NCI-H345 treated with DMSO at 0.1 percent for 48 hours (cell line): ENCODE data around the gene BTLA.
"Not testable (repeated sequence)": the region's sequence is repeated elsewhere in the genome, so short reads cannot be mapped to it uniquely, and the experiment has no call there.

Experiments
- DNase-seq: peaks from one replicate; lab custom pipeline; 2025; ENCODE audit not compliant: unreplicated experiment; lab: John Stamatoyannopoulos, UW

The BTLA gene

DNA sequence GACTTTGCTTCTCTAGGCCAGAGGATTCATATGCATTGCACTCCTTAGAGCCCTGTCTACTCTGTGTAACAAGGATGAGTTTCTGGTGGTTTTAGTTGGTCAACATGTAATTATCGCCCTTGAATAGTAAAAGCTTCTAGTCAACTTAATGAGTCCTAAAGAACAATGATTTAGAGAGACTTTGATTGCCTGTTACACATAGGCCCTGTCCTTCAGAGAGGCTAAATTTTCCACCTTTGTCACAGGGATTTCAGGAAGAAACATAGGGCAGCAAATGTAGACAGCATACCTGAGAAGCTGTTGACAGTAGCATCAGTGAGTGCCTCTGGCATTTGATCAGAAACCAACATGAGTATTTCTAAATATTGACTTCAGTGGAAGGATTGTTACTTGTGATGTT lies 7.1 kb downstream of the BTLA start:
- DNase-seq: no peak

GRCh38 chr3:112491373-112491772 lies 7.9 kb downstream of the BTLA start:
- DNase-seq: no peak

DNA sequence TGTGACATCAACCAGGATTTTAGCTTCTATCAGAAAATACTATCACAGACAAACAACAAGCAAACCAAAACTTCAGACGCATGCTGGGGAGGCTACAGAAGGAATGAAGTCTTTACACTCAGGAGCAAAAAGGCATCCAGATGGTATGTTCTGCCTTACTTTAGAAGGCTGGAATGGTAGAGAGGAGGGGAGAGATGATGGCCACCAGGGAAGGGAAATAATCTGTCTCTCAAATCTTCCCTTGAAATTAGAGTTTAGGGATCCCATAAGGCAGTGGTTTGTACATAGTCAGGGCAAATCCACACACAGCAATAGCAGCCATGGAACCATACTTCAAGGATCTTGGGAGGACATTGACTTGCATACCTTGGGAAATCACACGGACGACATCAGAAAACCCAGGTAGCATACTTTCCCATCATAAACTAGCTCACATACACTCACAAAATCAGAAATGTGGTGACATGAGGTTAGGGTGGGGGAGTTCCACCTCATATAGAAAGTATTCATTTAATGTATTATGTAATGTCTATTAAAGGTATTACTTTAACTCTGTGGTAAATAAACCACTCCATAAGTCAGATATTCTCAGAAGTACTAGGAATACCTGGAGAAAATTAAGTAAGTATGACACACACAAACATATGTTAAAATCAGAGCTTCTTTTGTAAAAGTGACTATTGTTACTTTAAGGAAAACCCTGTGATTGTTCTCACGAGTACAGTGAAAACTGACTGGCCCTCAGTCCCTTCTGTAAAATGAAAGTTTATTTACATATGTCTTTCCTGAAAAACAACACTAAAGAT lies 9.4 kb downstream of the BTLA start:
- no peak for DNase-seq

DNA sequence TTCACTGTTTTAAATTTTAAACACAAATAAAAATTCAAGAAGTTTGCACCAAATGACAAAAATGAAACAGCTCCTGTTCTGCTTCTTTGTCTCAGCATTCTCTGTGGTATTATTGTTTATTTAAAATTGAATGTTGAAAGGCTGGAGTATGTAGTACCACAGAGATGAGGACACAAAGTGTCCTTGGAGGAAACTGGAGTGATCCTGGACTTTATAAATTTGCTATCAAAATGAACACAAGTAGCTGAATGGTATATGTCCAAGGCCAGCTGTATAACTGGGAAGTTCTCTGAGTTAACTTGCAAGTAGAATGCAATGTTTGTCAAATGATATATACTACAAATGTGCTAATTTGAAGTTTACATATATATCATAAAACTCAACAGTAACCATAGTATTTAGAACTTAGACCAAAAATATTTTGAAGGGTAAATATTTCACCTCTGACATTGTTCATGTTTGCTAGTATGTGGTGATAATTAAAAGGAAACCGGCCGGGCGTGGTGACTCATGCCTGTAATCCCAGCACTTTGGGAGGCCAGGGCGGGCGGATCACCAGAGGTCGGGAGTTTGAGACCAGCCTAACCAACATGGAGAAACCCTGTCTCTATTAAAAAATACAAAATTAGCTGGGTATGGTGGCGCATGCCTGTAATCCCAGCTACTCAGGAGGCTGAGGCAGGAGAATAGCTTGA lies 12.3 kb downstream of the BTLA start:
- no peak for DNase-seq

DNA sequence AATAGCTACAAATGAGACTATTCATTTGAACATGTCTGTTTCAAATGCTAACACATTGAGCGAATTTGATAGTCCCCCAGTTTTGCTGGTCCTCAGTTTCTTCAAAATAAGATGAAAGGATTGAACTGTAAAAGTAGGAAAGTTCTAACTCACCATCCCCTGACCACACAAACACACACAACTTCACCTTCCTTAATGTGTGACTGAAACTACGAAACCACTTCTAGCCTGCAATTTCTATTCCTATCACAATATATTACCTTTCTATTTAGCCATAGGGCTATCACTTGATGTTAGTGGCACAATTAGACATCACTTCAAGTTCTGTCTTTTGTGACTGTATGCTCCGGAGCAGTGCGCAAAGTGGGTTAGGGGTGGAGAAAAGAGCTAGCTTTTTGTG lies 14.9 kb downstream of the BTLA start:
- no peak for DNase-seq

- DNase-seq: no peak
Observed at GRCh38 chr3:112482675-112483074, 16.6 kb downstream of the BTLA start.

DNA sequence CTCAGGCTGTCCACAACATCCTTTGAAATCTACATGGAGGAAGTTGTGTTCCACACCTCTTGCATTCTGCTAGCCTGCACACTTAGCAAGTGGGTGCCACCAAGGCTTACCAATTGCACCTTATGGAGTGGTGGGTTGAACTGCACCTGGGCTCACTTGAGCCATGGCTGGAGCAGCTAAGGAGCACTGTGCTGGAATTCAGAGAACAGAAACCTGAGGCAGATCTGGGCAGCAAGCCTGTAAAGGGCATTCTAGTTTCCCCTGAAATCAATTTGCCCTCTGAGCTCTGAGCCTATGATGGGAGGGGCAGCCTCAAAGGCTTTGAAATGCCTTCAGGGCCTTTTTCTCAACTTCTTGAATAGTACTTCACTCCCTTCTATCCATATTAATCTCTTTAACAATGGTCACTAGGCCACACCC lies 18.0 kb downstream of the BTLA start:
- no peak for DNase-seq

GRCh38 chr3:112477891-112478290 lies 21.4 kb downstream of the BTLA start:
- no peak for DNase-seq

DNA sequence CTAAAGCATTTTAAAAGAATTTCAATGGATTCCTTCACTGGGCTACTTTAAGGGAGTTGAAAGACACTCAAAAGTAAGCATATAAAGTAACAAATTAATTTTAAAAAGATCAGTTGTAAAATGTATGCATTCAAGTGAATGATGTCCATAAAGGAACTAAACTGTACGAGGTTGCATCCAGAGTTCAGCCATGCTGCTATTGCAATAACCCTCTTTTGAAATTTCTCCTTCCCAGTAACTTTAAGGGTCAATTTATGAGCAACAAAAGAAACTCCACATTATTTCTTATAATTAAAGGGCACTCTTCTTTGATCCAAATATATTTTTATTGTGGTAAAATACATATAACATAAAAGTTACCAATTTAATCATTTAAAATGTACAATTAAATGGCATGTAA lies 22.9 kb downstream of the BTLA start:
- no peak for DNase-seq

- DNase-seq: no peak
Observed at GRCh38 chr3:112474796-112475195, 24.5 kb downstream of the BTLA start.

DNA sequence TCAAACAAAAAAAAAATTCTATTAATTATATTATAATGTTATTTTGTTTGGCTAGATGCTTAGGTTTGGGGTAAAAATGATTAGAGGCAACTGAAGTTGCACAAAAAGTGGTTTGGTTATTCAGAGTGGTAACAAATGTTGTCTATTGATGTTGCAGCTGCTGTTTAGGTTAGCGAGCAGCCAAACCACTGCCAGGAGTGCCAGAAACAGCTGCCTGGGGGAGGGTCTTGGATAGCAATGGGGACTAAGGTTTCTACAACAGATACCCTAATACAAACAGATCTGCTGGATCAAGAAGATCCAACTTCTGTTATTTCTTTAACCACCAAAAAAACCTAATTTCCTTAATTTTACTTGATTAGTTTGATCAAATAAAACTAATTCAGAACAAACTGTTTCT lies 26.6 kb downstream of the BTLA start:
- DNase-seq: no peak

GRCh38 chr3:112471596-112472325 lies 27.5 kb downstream of the BTLA start:
- no peak for DNase-seq

DNA sequence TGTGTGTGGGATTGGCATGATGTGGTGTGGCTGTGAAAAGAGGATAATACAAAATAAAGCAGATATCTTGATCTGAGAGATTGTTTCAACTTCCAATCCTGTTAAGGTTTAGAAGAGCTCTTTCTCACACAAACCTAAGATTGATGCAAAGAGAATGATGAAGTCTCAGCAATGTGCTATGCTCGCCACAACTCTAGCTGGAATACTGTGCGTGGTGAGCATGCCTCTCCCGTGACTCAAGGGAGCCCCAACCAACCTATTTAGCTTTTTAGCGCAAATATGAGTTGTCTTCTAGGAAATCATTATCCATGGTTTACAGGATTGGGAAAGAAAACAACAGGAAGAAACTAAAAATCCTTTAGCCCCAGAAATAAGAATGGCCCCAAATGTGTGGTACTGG lies 28.5 kb downstream of the BTLA start:
- no peak for DNase-seq

DNA sequence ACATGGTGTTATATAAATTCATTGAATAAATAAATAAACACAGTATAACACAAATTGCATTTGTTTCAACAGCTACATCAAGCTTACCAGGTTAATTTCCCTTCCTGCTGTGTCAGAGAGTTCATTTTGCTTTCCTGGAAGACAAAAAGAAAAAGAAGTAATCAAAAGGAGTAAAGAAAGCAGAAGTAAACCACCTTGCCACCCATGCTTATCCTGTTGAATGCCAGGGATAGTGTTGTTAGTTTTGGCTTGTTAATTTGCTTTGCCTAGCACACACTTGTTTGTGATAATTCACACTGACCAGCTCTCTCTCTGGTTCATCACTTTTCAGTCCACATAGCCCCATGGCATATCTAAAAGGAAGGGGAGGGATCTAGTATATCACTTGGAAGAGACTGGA lies 29.6 kb downstream of the BTLA start:
- no peak for DNase-seq

DNA sequence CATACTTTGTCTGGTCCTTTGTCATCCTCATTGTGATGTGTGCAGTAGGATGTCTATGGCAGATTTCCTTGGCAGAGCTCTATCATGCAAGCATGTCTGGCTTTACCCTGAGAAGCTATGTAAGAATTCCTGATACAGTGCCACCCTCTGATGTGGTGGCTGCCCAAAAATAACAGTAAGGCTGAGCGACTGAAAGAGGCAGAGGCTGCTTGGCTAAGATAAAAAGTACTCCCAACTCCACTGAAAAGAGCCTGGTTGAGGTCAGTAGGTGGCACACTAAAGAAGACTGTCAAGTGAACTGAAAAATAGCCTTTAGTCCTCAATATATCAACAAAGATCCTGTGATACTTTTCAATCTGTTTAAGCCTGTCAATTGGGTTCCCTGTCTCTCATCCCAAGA lies 31.7 kb downstream of the BTLA start:
- DNase-seq: no peak

DNA sequence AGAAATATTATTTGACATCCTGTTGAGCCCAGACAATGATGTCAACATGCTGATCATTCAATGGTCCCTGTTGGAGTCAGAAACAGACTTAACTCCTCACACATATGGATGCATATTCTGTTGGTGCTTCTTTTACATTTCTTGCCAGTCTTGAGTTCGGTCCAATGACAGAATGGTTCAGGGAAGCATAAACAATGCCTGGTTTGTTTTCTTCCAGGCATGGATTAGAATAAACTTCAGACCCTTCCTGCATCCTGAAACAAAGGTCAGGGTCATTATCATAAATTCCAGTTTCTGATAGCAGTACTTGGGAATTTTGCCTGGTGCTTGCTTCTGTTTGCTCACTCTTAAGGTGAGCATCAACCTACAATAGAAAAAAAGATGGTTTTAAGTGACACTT lies 33.3 kb downstream of the BTLA start:
- DNase-seq: no peak

GRCh38 chr3:112464264-112464663 lies 35.0 kb downstream of the BTLA start:
- DNase-seq: no peak

- DNase-seq: no peak
Observed at GRCh38 chr3:112463250-112463649, 36.0 kb downstream of the BTLA start.

- DNase-seq: not testable (repeated sequence)
Observed at GRCh38 chr3:112461787-112462186, 37.5 kb downstream of the BTLA start.

GRCh38 chr3:112460519-112461195 lies 38.6 kb downstream of the BTLA start:
- no peak for DNase-seq

GRCh38 chr3:112459750-112460149 lies 39.5 kb downstream of the BTLA start:
- DNase-seq: no peak
